HCT116 (cell line): ENCODE data around the gene GNA12. TPM values are rescaled to one million over a fixed set of nuclear protein-coding genes. Genes with fewer than 3 reads are reported as not detected.

Source experiments
- ATAC-seq: fragments of 200-7000 bp; cut with Tn5 transposase; 2 replicates; pipeline ENCODE4 v1.9.1; 2020; ENCODE audit warnings: mild to moderate bottlenecking, moderate library complexity
- BruUV-seq: library from RNA; stranded (reverse); fragments of 400-500 nt; replicated peaks from 2 replicates; lab custom pipeline; 2021; lab: Mats Ljungman, UMichigan
- CTCF ChIA-PET: fragments of 300-600 bp; sonication (Branson Sonifier 250); formaldehyde crosslinking; loops from one replicate; lab custom pipeline; 2021; ENCODE audit warnings: antibody characterized with exemption; lab: Charles Lee
- POLR2A ChIA-PET: fragments of 300-600, 350-600 bp; sonication (Branson Sonifier 250); formaldehyde crosslinking; loops from one replicate; lab custom pipeline; 2021; ENCODE audit warnings: antibody characterized with exemption; lab: Charles Lee
- RAD21 ChIA-PET, 2 experiments: fragments of 300-600 bp; sonication (Branson Sonifier 250); formaldehyde crosslinking; loops; one replicate each; lab custom pipeline; 2023; ENCODE audit warnings: low total read pairs in 2 of 2; ENCODE audit not compliant: uncharacterized antibody in 2 of 2, unreplicated experiment in 2 of 2, low non-redundant PET in 1 of 2; lab: Charles Lee
- DNase-seq: peaks from one replicate; pipeline ENCODE4 v3.0.0-alpha.2; 2010; ENCODE audit warnings: low read depth, low spot score
- H2AFZ ChIP-seq: fragments of 200-600 bp; shearing (Covaris generic), sonication (generic); 2 replicates; pipeline ENCODE4 v1.6.1; 2017; ENCODE audit warnings: low read depth, mixed run types, mixed read lengths, antibody characterized with exemption, low read length; ENCODE audit not compliant: poor library complexity, severe bottlenecking
- H3K27ac ChIP-seq: 2 replicates; pipeline ENCODE4 v1.5.1; 2012; ENCODE audit warnings: low read depth, low read length
- H3K27me3 ChIP-seq: fragments of 200-600 bp; sonication (generic); 2 replicates; pipeline ENCODE4 v1.6.1; 2016; ENCODE audit warnings: mixed run types, low read length, mixed read lengths; ENCODE audit not compliant: insufficient read depth
- H3K36me3 ChIP-seq, 2 experiments: fragments of 200-500 bp in 1 of 2; fragments of 200-600 bp in 1 of 2; sonication (Bioruptor generic) in 1 of 2; sonication (generic) in 1 of 2; 2 replicates each; pipeline versions ENCODE4 v1.5.1 to v1.6.1; 2014 to 2016; ENCODE audit warnings: low read length in 2 of 2, inconsistent platforms in 1 of 2, mixed read lengths in 1 of 2, mixed run types in 1 of 2; ENCODE audit not compliant: insufficient read depth in 2 of 2, control insufficient read depth in 1 of 2
- H3K4me1 ChIP-seq, 2 experiments: fragments of 200-600 bp in 1 of 2; sonication (generic) in 1 of 2; 2 replicates each; pipeline versions ENCODE4 v1.5.1 to v1.6.1; 2012 to 2017; ENCODE audit warnings: low read length in 2 of 2, inconsistent platforms in 1 of 2, mild to moderate bottlenecking in 1 of 2, mixed read lengths in 1 of 2, mixed run types in 1 of 2, moderate library complexity in 1 of 2; ENCODE audit not compliant: insufficient read depth in 2 of 2, control insufficient read depth in 1 of 2
- H3K4me2 ChIP-seq: fragments of 200-600 bp; sonication (generic); 2 replicates; pipeline ENCODE4 v1.6.1; 2017; ENCODE audit warnings: mixed run types, low read length, mixed read lengths
- H3K4me3 ChIP-seq, 2 experiments: fragments of 200-600 bp in 1 of 2; sonication (generic) in 1 of 2; replicated peaks in 1 of 2; 2 replicates each; pipeline ENCODE4 v1.5.1; 2011 to 2016; ENCODE audit warnings: low read length in 2 of 2, control low read depth in 1 of 2, low read depth in 1 of 2, mild to moderate bottlenecking in 1 of 2, mixed read lengths in 1 of 2, mixed run types in 1 of 2
- H3K79me2 ChIP-seq: fragments of 200-600 bp; sonication (generic); 2 replicates; pipeline ENCODE4 v1.6.1; 2017; ENCODE audit warnings: mild to moderate bottlenecking, mixed run types, low read length, moderate library complexity, mixed read lengths; ENCODE audit not compliant: insufficient read depth
- H3K9ac ChIP-seq: fragments of 200-600 bp; sonication (generic); 2 replicates; pipeline ENCODE4 v1.6.1; 2016; ENCODE audit warnings: low read length, mixed read lengths
- H3K9me2 ChIP-seq: fragments of 200-600 bp; sonication (generic), shearing (Covaris generic); 2 replicates; pipeline ENCODE4 v1.6.1; 2017; ENCODE audit warnings: mixed run types, mild to moderate bottlenecking, moderate library complexity; ENCODE audit not compliant: insufficient read depth
- H3K9me3 ChIP-seq, 2 experiments: fragments of 200-500 bp in 1 of 2; fragments of 200-600 bp in 1 of 2; sonication (Bioruptor generic) in 1 of 2; sonication (generic) in 1 of 2; 2 replicates each; pipeline ENCODE4 v1.6.1; 2014 to 2017; ENCODE audit warnings: low read length in 2 of 2, mixed read lengths in 2 of 2, inconsistent platforms in 1 of 2, low read depth in 1 of 2, mild to moderate bottlenecking in 1 of 2, mixed run types in 1 of 2, moderate library complexity in 1 of 2; ENCODE audit not compliant: control insufficient read depth in 1 of 2, insufficient read depth in 1 of 2
- H4K20me1 ChIP-seq: fragments of 200-600 bp; sonication (generic), shearing (Covaris generic); 2 replicates; pipeline ENCODE4 v1.6.1; 2017; ENCODE audit warnings: mixed run types, mild to moderate bottlenecking, moderate library complexity; ENCODE audit not compliant: insufficient read depth
- CBX3 ChIP-seq: IDR thresholded peaks from 2 replicates; pipeline ENCODE4 v1.6.1; 2012; ENCODE audit warnings: low read depth
- CEBPB ChIP-seq: IDR thresholded peaks from 2 replicates; pipeline ENCODE4 v1.6.1; 2012; ENCODE audit warnings: low read depth
- EZH2 ChIP-seq: fragments of 200-600 bp; sonication (generic); IDR thresholded peaks from 2 replicates; pipeline ENCODE4 v1.6.1; 2017; ENCODE audit warnings: antibody characterized with exemption, mixed run types
- EZH2phosphoT487 ChIP-seq: fragments of 200-600 bp; IDR thresholded peaks from 2 replicates; pipeline ENCODE4 v1.6.1; 2018; ENCODE audit warnings: antibody characterized with exemption, borderline replicate concordance
- FOSL1 ChIP-seq: IDR thresholded peaks from 2 replicates; pipeline ENCODE4 v1.6.1; 2012; ENCODE audit warnings: low read depth
- POLR2A ChIP-seq: IDR thresholded peaks from 2 replicates; pipeline ENCODE4 v1.7.0; 2011; ENCODE audit warnings: borderline replicate concordance; ENCODE audit not compliant: insufficient read depth, insufficient read length; ENCODE audit errors: extremely low read depth
- POLR2AphosphoS5 ChIP-seq: IDR thresholded peaks from 2 replicates; pipeline ENCODE4 v1.6.1; 2011; ENCODE audit warnings: mild to moderate bottlenecking, low read depth, low read length, moderate library complexity
- RAD21 ChIP-seq: IDR thresholded peaks from 2 replicates; pipeline ENCODE4 v1.6.1; 2012; ENCODE audit warnings: low read depth, mild to moderate bottlenecking
- REST ChIP-seq: IDR thresholded peaks from 2 replicates; pipeline ENCODE4 v1.6.1; 2012; ENCODE audit warnings: low read depth
- SIN3A ChIP-seq: IDR thresholded peaks from 2 replicates; pipeline ENCODE4 v1.6.1; 2012; ENCODE audit warnings: low read depth
- SP1 ChIP-seq: IDR thresholded peaks from 2 replicates; pipeline ENCODE4 v1.6.1; 2012; ENCODE audit warnings: low read depth
- TCF7L2 ChIP-seq: IDR thresholded peaks from 2 replicates; pipeline ENCODE4 v1.7.0; 2011; ENCODE audit warnings: borderline replicate concordance, inconsistent platforms; ENCODE audit not compliant: insufficient read depth, insufficient read length; ENCODE audit errors: extremely low read depth
- intact Hi-C: fragments of 100-400 bp; cut with micrococcal nuclease; formaldehyde crosslinking; loops from 2 replicates; pipeline ENCODE4 v1.10.0; 2022
- total RNA-seq: library from RNA; stranded (reverse); gene quantifications from one replicate; pipeline ENCODE4 v1.2.1, GENCODE V29; 2021; ENCODE audit not compliant: unreplicated experiment

The GNA12 gene
- total RNA-seq, 1 experiment from 2014 or later = 32.6 TPM

GRCh38 chr7:2807460-2807844 lies 36.7 kb downstream of the GNA12 start:
- no peak for ATAC-seq
- RAD21 ChIA-PET = no interaction called here
- TF ChIP-seq SP1 = no peak
- no peak for TF ChIP-seq RAD21
- no peak for TF ChIP-seq EZH2
- no peak for TF ChIP-seq POLR2AphosphoS5
- no peak for TF ChIP-seq EZH2phosphoT487
- TF ChIP-seq SIN3A = no peak
- TF ChIP-seq FOSL1 = no peak
- no peak for TF ChIP-seq TCF7L2
- no peak for TF ChIP-seq POLR2A
- no peak for TF ChIP-seq CEBPB
- no peak for TF ChIP-seq REST
- no peak for TF ChIP-seq CBX3
- Histone ChIP-seq H3K4me2 (no peak overlapping the region), H3K9me2 (no peaks in the 10 kb centered on the region), H3K79me2 (peaks cover 59% of the 10 kb centered on the region), H3K27ac (no peak overlapping the region), H3K9me3 (no peaks in the 10 kb centered on the region), H3K4me1 (peaks cover 10 to 13% of the 10 kb centered on the region in 2 experiments), H2AFZ (no peak overlapping the region), H4K20me1 (peaks cover under 1% of the 10 kb centered on the region; the same call in 1 of the 2 replicates), H3K27me3 (no peaks in the 10 kb centered on the region), H3K9ac (no peak overlapping the region), H3K36me3 (no peaks in the 10 kb centered on the region), H3K4me3 (no peak overlapping the region)
- BruUV-seq = no TSS peak
- DNase-seq = no peak
- POLR2A ChIA-PET = no interaction called here
- intact Hi-C loops = no loop called here
- CTCF ChIA-PET = no interaction called here
